ENCODE data around the gene STEAP3. TPM values are rescaled to one million over a fixed set of nuclear protein-coding genes. Genes with fewer than 3 reads are reported as not detected.

Gene STEAP3
- total RNA-seq, 1 donor from 2014 or later: 8.9 TPM

- Histone ChIP-seq H3K4me3 (ENCODE audit: low read length in 3 of 3) (no peak overlapping the region), H3K36me3 (ENCODE audit: control insufficient read depth in 3 of 3, insufficient read depth in 3 of 3, low read length in 3 of 3) (peaks cover 55 to 71% (median 69%) of the 10 kb centered on the region in 3 donors), H3K4me1 (ENCODE audit: control insufficient read depth in 3 of 3, insufficient read depth in 3 of 3, low read length in 3 of 3) (peaks cover 23 to 35% (median 24%) of the 10 kb centered on the region in 3 donors), H3K9me3 (ENCODE audit: control insufficient read depth in 3 of 3, low read length in 3 of 3) (no peaks in the 10 kb centered on the region), H3K27ac (ENCODE audit: low read depth, low read length) (no peak overlapping the region), H3K27me3 (ENCODE audit: control insufficient read depth in 3 of 3, insufficient read depth in 3 of 3, low read length in 3 of 3) (no peaks in the 10 kb centered on the region), H3K9ac (ENCODE audit: low read depth in 1 of 3, low read length in 3 of 3) (peak overlapping the region in 1 of 3 donors; percentile 16)
Measured at GRCh38 chr2:119250718-119251290, 27.2 kb downstream of the STEAP3 start.

- Histone ChIP-seq H3K4me1 (ENCODE audit: control insufficient read depth in 3 of 3, insufficient read depth in 3 of 3, low read length in 3 of 3) (peaks cover 23 to 35% (median 24%) of the 10 kb centered on the region in 3 donors), H3K36me3 (ENCODE audit: control insufficient read depth in 3 of 3, insufficient read depth in 3 of 3, low read length in 3 of 3) (peaks cover 57 to 69% (median 68%) of the 10 kb centered on the region in 3 donors), H3K4me3 (ENCODE audit: low read length in 3 of 3) (no peak overlapping the region), H3K27ac (ENCODE audit: low read depth, low read length) (peak overlapping the region; percentile 65), H3K27me3 (ENCODE audit: control insufficient read depth in 3 of 3, insufficient read depth in 3 of 3, low read length in 3 of 3) (no peaks in the 10 kb centered on the region), H3K9me3 (ENCODE audit: control insufficient read depth in 3 of 3, low read length in 3 of 3) (no peaks in the 10 kb centered on the region), H3K9ac (ENCODE audit: low read depth in 1 of 3, low read length in 3 of 3) (peak overlapping the region in 1 of 3 donors; percentile 13)
Measured at GRCh38 chr2:119251652-119252051, 28.0 kb downstream of the STEAP3 start.

DNA sequence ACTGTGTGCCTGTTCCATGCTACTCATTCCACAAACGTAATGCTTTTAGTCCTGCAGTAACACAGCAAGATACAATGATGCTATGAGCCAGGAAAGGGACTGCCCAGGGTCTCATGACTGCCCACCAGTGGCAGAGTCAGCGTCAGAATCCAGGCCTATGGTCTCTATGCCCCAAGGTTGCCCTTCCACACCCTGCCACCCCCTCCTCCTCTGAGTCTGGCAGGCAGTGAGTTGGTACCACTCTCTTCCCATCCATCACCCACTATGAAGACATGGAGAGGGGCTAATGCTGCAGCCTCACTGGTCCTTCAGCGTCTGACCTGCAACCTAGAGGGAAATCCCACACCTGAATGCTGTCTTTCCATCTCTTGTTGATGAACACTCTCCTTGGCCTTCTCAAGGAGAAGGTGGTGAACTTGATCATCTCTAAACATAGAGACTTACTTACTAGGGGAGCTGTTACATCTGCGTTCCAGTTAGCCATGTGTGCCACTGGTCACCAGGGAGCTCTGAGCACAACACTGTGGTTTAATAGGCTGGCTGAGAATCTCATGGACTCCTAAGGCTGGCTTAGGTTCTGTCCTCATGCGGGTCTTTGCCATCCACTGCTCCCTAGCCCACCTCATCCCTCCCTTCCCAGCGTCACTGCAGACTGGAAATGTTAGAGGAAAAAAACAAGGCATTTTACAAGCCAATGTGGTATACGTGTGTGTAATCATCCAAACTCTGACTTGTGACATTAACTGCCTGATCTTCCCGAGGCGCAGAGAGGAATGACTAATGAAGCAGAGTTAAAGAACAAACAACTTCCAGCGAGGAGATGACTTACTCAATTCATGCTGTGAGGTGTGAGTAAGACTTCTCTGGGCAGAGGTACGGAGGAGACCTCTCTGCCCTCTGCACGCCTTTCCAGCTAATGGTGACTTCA is 28.8 kb downstream of the STEAP3 start:
- Histone ChIP-seq H3K4me1 (ENCODE audit: control insufficient read depth in 3 of 3, insufficient read depth in 3 of 3, low read length in 3 of 3) (peaks cover 23 to 35% (median 24%) of the 10 kb centered on the region in 3 donors), H3K36me3 (ENCODE audit: control insufficient read depth in 3 of 3, insufficient read depth in 3 of 3, low read length in 3 of 3) (peaks cover 58 to 71% (median 64%) of the 10 kb centered on the region in 3 donors), H3K9me3 (ENCODE audit: control insufficient read depth in 3 of 3, low read length in 3 of 3) (no peaks in the 10 kb centered on the region), H3K9ac (ENCODE audit: low read depth in 1 of 3, low read length in 3 of 3) (peak overlapping the region in 2 of 3 donors; percentile 30 to 47), H3K27ac (ENCODE audit: low read depth, low read length) (peak overlapping the region; percentile 65), H3K27me3 (ENCODE audit: control insufficient read depth in 3 of 3, insufficient read depth in 3 of 3, low read length in 3 of 3) (no peaks in the 10 kb centered on the region), H3K4me3 (ENCODE audit: low read length in 3 of 3) (no peak overlapping the region)

GRCh38 chr2:119253114-119253702 is 29.6 kb downstream of the STEAP3 start:
- Histone ChIP-seq H3K9ac (ENCODE audit: low read depth in 1 of 3, low read length in 3 of 3) (peak overlapping the region in 2 of 3 donors; percentile 10 to 47), H3K9me3 (ENCODE audit: control insufficient read depth in 3 of 3, low read length in 3 of 3) (no peaks in the 10 kb centered on the region), H3K27me3 (ENCODE audit: control insufficient read depth in 3 of 3, insufficient read depth in 3 of 3, low read length in 3 of 3) (no peaks in the 10 kb centered on the region), H3K36me3 (ENCODE audit: control insufficient read depth in 3 of 3, insufficient read depth in 3 of 3, low read length in 3 of 3) (peaks cover 53 to 65% (median 59%) of the 10 kb centered on the region in 3 donors), H3K4me1 (ENCODE audit: control insufficient read depth in 3 of 3, insufficient read depth in 3 of 3, low read length in 3 of 3) (peaks cover 23 to 32% (median 24%) of the 10 kb centered on the region in 3 donors), H3K4me3 (ENCODE audit: low read length in 3 of 3) (no peak overlapping the region), H3K27ac (ENCODE audit: low read depth, low read length) (peak overlapping the region; percentile 65)

- Histone ChIP-seq H3K9me3 (ENCODE audit: control insufficient read depth in 3 of 3, low read length in 3 of 3) (no peaks in the 10 kb centered on the region), H3K9ac (ENCODE audit: low read depth in 1 of 3, low read length in 3 of 3) (no peak overlapping the region), H3K27ac (ENCODE audit: low read depth, low read length) (peak overlapping the region; percentile 65), H3K36me3 (ENCODE audit: control insufficient read depth in 3 of 3, insufficient read depth in 3 of 3, low read length in 3 of 3) (peaks cover 46 to 57% (median 52%) of the 10 kb centered on the region in 3 donors), H3K4me3 (ENCODE audit: low read length in 3 of 3) (no peak overlapping the region), H3K27me3 (ENCODE audit: control insufficient read depth in 3 of 3, insufficient read depth in 3 of 3, low read length in 3 of 3) (no peaks in the 10 kb centered on the region), H3K4me1 (ENCODE audit: control insufficient read depth in 3 of 3, insufficient read depth in 3 of 3, low read length in 3 of 3) (peaks cover 23 to 25% (median 24%) of the 10 kb centered on the region in 3 donors)
Measured at GRCh38 chr2:119253760-119254600, 30.3 kb downstream of the STEAP3 start.

- Histone ChIP-seq H3K4me3 (ENCODE audit: low read length in 3 of 3) (no peak overlapping the region), H3K27me3 (ENCODE audit: control insufficient read depth in 3 of 3, insufficient read depth in 3 of 3, low read length in 3 of 3) (no peaks in the 10 kb centered on the region), H3K27ac (ENCODE audit: low read depth, low read length) (no peak overlapping the region), H3K9me3 (ENCODE audit: control insufficient read depth in 3 of 3, low read length in 3 of 3) (no peaks in the 10 kb centered on the region), H3K9ac (ENCODE audit: low read depth in 1 of 3, low read length in 3 of 3) (no peak overlapping the region), H3K36me3 (ENCODE audit: control insufficient read depth in 3 of 3, insufficient read depth in 3 of 3, low read length in 3 of 3) (peaks cover 41 to 54% (median 46%) of the 10 kb centered on the region in 3 donors), H3K4me1 (ENCODE audit: control insufficient read depth in 3 of 3, insufficient read depth in 3 of 3, low read length in 3 of 3) (peaks cover 23 to 28% (median 24%) of the 10 kb centered on the region in 3 donors)
Measured at GRCh38 chr2:119254601-119255080, 31.0 kb downstream of the STEAP3 start.

DNA sequence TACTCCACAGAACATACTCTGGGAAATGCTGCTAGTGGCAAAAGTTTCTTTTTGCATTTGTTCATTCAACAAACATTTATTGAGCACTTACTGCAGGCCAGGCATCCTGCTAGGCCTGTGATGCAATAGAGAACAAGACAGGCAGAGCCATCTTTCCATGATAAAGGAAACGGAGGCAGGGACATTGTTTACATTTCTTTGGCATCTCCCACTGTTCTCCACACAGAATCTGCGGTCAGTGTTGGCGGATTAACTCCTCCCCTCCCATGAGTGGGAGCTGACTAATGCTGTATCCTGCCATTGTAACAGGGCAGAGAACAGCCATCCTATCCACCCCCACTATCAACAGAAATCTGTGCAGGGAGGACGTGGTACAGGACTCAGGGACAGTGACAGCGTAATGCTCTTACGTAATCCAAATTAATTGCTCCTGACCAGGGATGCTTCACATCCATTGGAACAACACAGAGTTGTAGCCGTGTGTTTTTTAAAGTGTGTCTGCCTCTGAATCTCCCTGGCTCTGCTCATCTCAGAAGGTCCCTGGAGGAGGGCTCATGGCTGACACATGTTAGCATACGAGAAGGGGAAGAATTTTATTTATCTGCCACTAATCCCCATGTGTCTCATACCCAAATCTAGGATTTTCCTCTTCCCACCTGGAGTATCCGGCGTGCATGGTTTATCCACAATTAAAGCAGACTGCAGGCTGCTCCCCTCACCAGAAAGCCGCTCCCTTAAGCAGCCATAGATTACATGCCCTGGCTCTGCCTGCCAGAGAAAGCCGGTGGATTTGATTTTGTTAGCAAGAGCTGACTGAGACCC is 32.3 kb downstream of the STEAP3 start:
- H3K9ac ChIP-seq (ENCODE audit: low read depth in 1 of 3, low read length in 3 of 3): no peak overlapping the region
- H3K4me3 ChIP-seq (ENCODE audit: low read length in 3 of 3): no peak overlapping the region

DNA sequence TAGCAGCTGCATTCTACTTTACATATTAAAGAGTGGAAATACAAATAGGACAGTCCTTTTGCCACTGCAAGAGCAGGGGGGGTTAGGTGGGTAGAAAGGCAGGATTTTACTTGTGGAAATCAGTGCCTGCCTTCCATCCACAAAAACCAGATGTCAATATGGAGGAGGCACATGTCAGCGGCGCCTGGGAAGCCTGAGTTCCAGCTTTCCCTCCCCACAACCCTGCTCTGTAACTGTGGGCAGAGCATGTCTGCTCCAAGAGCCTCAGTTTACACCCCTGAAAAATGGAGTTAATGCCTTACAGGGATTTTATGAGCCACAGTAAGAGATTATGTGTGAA is 32.9 kb downstream of the STEAP3 start:
- no peak overlapping the region for H3K9ac ChIP-seq (ENCODE audit: low read depth in 1 of 3, low read length in 3 of 3)
- no peaks in the 10 kb centered on the region for H3K27me3 ChIP-seq (ENCODE audit: control insufficient read depth in 3 of 3, insufficient read depth in 3 of 3, low read length in 3 of 3)
- no peaks in the 10 kb centered on the region for H3K9me3 ChIP-seq (ENCODE audit: control insufficient read depth in 3 of 3, low read length in 3 of 3)
- peaks cover 34 to 49% (median 35%) of the 10 kb centered on the region in 3 donors for H3K36me3 ChIP-seq (ENCODE audit: control insufficient read depth in 3 of 3, insufficient read depth in 3 of 3, low read length in 3 of 3)
- H3K27ac ChIP-seq (ENCODE audit: low read depth, low read length): no peak overlapping the region
- no peak overlapping the region for H3K4me3 ChIP-seq (ENCODE audit: low read length in 3 of 3)
- H3K4me1 ChIP-seq (ENCODE audit: control insufficient read depth in 3 of 3, insufficient read depth in 3 of 3, low read length in 3 of 3): peaks cover 17 to 21% (median 21%) of the 10 kb centered on the region in 3 donors

More for the DNA sequence above, 32.3 kb downstream of the STEAP3 start:
- no peaks in the 10 kb centered on the region for H3K27me3 ChIP-seq (ENCODE audit: control insufficient read depth in 3 of 3, insufficient read depth in 3 of 3, low read length in 3 of 3)
- H3K36me3 ChIP-seq (ENCODE audit: control insufficient read depth in 3 of 3, insufficient read depth in 3 of 3, low read length in 3 of 3): peaks cover 37 to 51% (median 38%) of the 10 kb centered on the region in 3 donors
- peaks cover 21 to 27% (median 26%) of the 10 kb centered on the region in 3 donors for H3K4me1 ChIP-seq (ENCODE audit: control insufficient read depth in 3 of 3, insufficient read depth in 3 of 3, low read length in 3 of 3)
- H3K27ac ChIP-seq (ENCODE audit: low read depth, low read length): no peak overlapping the region
- no peaks in the 10 kb centered on the region for H3K9me3 ChIP-seq (ENCODE audit: control insufficient read depth in 3 of 3, low read length in 3 of 3)
